Measurements from ENCODE around the gene LOXL4. TPM values are rescaled to one million over a fixed set of nuclear protein-coding genes. Genes with fewer than 3 reads are reported as not detected.

Gene LOXL4
- total RNA-seq, 2 experiments from 2014 or later, result not detected

- Histone ChIP-seq H3K36me3 (ENCODE audit: insufficient read depth, low read length) (peaks cover 46% of the 10 kb centered on the region), H4K20me1 (ENCODE audit: insufficient read depth, low read length) (no peaks in the 10 kb centered on the region), H3K27ac (ENCODE audit: low read depth, low read length, poor library complexity, severe bottlenecking) (no peak overlapping the region), H3K4me2 (ENCODE audit: low read length) (no peak overlapping the region), H3K4me1 (ENCODE audit: insufficient read depth, low read length, poor library complexity, severe bottlenecking) (peaks cover 7% of the 10 kb centered on the region), H3K79me2 (ENCODE audit: insufficient read depth, low read depth, low read length) (peaks cover 78% of the 10 kb centered on the region; the same call in 1 of the 2 replicates), H2AFZ (ENCODE audit: low read length) (no peak overlapping the region), H3K4me3 (ENCODE audit: low read depth, low read length, poor library complexity, severe bottlenecking) (no peak overlapping the region), H3K9me3 (ENCODE audit: low read length) (no peaks in the 10 kb centered on the region), H3K9me2 (ENCODE audit: insufficient read depth, low read length) (no peaks in the 10 kb centered on the region)
- TF ChIP-seq EZH2phosphoT487 (IDR thresholded peaks at IDR 0.05; ENCODE audit: borderline replicate concordance, low read depth, low read length) (no peak), CTCF (conservative IDR thresholded peaks at IDR 0.05; ENCODE audit: low read length) (no peak)
- DNase-seq (ENCODE audit: low spot score), result no peak
- BruUV-seq (replicated peaks), result no TSS peak
- POLR2A ChIA-PET, result no interaction called here
- intact Hi-C loops (cut with micrococcal nuclease; ENCODE audit: unreplicated experiment), result no loop called here
- CTCF ChIA-PET (ENCODE audit: unreplicated experiment), result no interaction called here
These were observed 65.6 kb downstream of the LOXL4 start for GRCh38 chr10:98202378-98202777.

- no peaks in the 10 kb centered on the region for H3K9me2 ChIP-seq (ENCODE audit: insufficient read depth, low read length)
These were observed 66.2 kb downstream of the LOXL4 start for GRCh38 chr10:98201760-98202159.

More at GRCh38 chr10:98201760-98202159, 66.2 kb downstream of the LOXL4 start:
- POLR2A ChIA-PET, result interaction anchor here (0.7 kb wide), 2 partner anchors 63 to 406 kb away, joined by 3 to 4 read pairs; no protein-coding TSS in a partner anchor
- Histone ChIP-seq H3K4me1 (ENCODE audit: insufficient read depth, low read length, poor library complexity, severe bottlenecking) (peaks cover 7% of the 10 kb centered on the region), H2AFZ (ENCODE audit: low read length) (no peak overlapping the region), H4K20me1 (ENCODE audit: insufficient read depth, low read length) (no peaks in the 10 kb centered on the region), H3K9me3 (ENCODE audit: low read length) (no peaks in the 10 kb centered on the region), H3K79me2 (ENCODE audit: insufficient read depth, low read depth, low read length) (peaks cover 76% of the 10 kb centered on the region; the same call in 1 of the 2 replicates), H3K27ac (ENCODE audit: low read depth, low read length, poor library complexity, severe bottlenecking) (no peak overlapping the region), H3K4me2 (ENCODE audit: low read length) (no peak overlapping the region), H3K36me3 (ENCODE audit: insufficient read depth, low read length) (peaks cover 44% of the 10 kb centered on the region), H3K4me3 (ENCODE audit: low read depth, low read length, poor library complexity, severe bottlenecking) (no peak overlapping the region)
- intact Hi-C loops (cut with micrococcal nuclease; ENCODE audit: unreplicated experiment), result no loop called here
- CTCF ChIA-PET (ENCODE audit: unreplicated experiment), result no interaction called here
- DNase-seq (ENCODE audit: low spot score), result no peak
- BruUV-seq (replicated peaks), result no TSS peak
- TF ChIP-seq EZH2phosphoT487 (IDR thresholded peaks at IDR 0.05; ENCODE audit: borderline replicate concordance, low read depth, low read length) (no peak), CTCF (conservative IDR thresholded peaks at IDR 0.05; ENCODE audit: low read length) (no peak)

Other genes starting within 250 kb of the LOXL4 start
- not detected in 2 replicates for gene CRTAC1, start 237.6 kb downstream of the LOXL4 start, total RNA-seq (2014; rRNA removed; shearing (Covaris generic))
- not detected in 2 replicates for gene CRTAC1, start 237.6 kb downstream of the LOXL4 start, total RNA-seq (2022)
- 42.0 and 48.5 TPM in 2 replicates for gene R3HCC1L, start 133.5 kb downstream of the LOXL4 start, total RNA-seq (2014; rRNA removed; shearing (Covaris generic))
- 38.8 TPM in 2 replicates for gene R3HCC1L, start 133.5 kb downstream of the LOXL4 start, total RNA-seq (2022)
- gene PYROXD2, start 147.0 kb upstream of the LOXL4 start, total RNA-seq (2014; rRNA removed; shearing (Covaris generic)), result 0.41 and 0.51 TPM in 2 replicates
- 4.0 and 4.3 TPM in 2 replicates for gene PYROXD2, start 147.0 kb upstream of the LOXL4 start, total RNA-seq (2022)
- gene HPS1, start 178.7 kb upstream of the LOXL4 start, total RNA-seq (2014; rRNA removed; shearing (Covaris generic)), result 44.5 and 53.2 TPM in 2 replicates
- gene HPS1, start 178.7 kb upstream of the LOXL4 start, total RNA-seq (2022), result 64.0 and 68.7 TPM in 2 replicates

Data from OCI-LY7 (cell line).